GM10847 (cell line): ENCODE results near the gene KLHL29.

Source experiments
- POLR2A ChIP-seq: IDR thresholded peaks from 2 replicates; pipeline ENCODE4 v1.6.1; 2011; ENCODE audit not compliant: insufficient read length; ENCODE audit errors: extremely low read depth

The KLHL29 gene

GRCh38 chr2:23492921-23493320 lies 107.9 kb downstream of the KLHL29 start:
- TF ChIP-seq POLR2A: no peak

- no peak for TF ChIP-seq POLR2A
Measured at GRCh38 chr2:23493846-23494245, 108.9 kb downstream of the KLHL29 start.

GRCh38 chr2:23494286-23494685 lies 109.3 kb downstream of the KLHL29 start:
- TF ChIP-seq POLR2A: no peak

GRCh38 chr2:23495661-23496114 lies 110.7 kb downstream of the KLHL29 start:
- no peak for TF ChIP-seq POLR2A

GRCh38 chr2:23496456-23496855 lies 111.5 kb downstream of the KLHL29 start:
- TF ChIP-seq POLR2A: no peak

- TF ChIP-seq POLR2A: no peak
Measured at GRCh38 chr2:23497063-23497462, 112.1 kb downstream of the KLHL29 start.

- TF ChIP-seq POLR2A: no peak
Measured at GRCh38 chr2:23497536-23497935, 112.6 kb downstream of the KLHL29 start.

- no peak for TF ChIP-seq POLR2A
Measured at GRCh38 chr2:23498943-23499342, 114.0 kb downstream of the KLHL29 start.

GRCh38 chr2:23499439-23499838 lies 114.5 kb downstream of the KLHL29 start:
- no peak for TF ChIP-seq POLR2A

- TF ChIP-seq POLR2A: no peak
Measured at GRCh38 chr2:23500836-23501235, 115.9 kb downstream of the KLHL29 start.

- no peak for TF ChIP-seq POLR2A
Measured at GRCh38 chr2:23502096-23502495, 117.1 kb downstream of the KLHL29 start.

GRCh38 chr2:23503097-23503496 lies 118.1 kb downstream of the KLHL29 start:
- no peak for TF ChIP-seq POLR2A

GRCh38 chr2:23503682-23504081 lies 118.7 kb downstream of the KLHL29 start:
- TF ChIP-seq POLR2A: no peak

- TF ChIP-seq POLR2A: no peak
Measured at GRCh38 chr2:23504591-23504990, 119.6 kb downstream of the KLHL29 start.

GRCh38 chr2:23505218-23505983 lies 120.4 kb downstream of the KLHL29 start:
- TF ChIP-seq POLR2A: no peak

- no peak for TF ChIP-seq POLR2A
Measured at GRCh38 chr2:23505984-23506380, 121.0 kb downstream of the KLHL29 start.
